AG04449 (cell line): Measurements from ENCODE around the gene NFIA.

ENCODE experiments used
- CTCF ChIA-PET: fragments of 350-600 bp; formaldehyde crosslinking; extraction: SDS; loops from one replicate; lab custom pipeline; 2021; ENCODE audit warnings: antibody characterized with exemption; lab: Yijun Ruan, JAX
- POLR2A ChIA-PET: fragments of 400-600, 350-600 bp; formaldehyde crosslinking; extraction: SDS; loops from one replicate; lab custom pipeline; 2020; ENCODE audit warnings: antibody characterized with exemption, inconsistent platforms; lab: Yijun Ruan, JAX
- DNase-seq: peaks from one replicate; pipeline ENCODE4 v3.0.0-alpha.2; 2010; ENCODE audit warnings: low read depth, low spot score
- H3K4me3 ChIP-seq: 2 replicates; pipeline ENCODE4 v1.5.1; 2011; ENCODE audit warnings: low read depth, mild to moderate bottlenecking, control low read depth, low read length
- TF ChIP-seq, protein P1 (sequence below): IDR thresholded peaks from one replicate; pipeline ENCODE4 v1.5.1; 2011; ENCODE audit warnings: mild to moderate bottlenecking, moderate library complexity, low read length, control low read depth, inconsistent platforms; ENCODE audit not compliant: insufficient read depth; ENCODE audit errors: missing control alignments

NFIA gene

DNA sequence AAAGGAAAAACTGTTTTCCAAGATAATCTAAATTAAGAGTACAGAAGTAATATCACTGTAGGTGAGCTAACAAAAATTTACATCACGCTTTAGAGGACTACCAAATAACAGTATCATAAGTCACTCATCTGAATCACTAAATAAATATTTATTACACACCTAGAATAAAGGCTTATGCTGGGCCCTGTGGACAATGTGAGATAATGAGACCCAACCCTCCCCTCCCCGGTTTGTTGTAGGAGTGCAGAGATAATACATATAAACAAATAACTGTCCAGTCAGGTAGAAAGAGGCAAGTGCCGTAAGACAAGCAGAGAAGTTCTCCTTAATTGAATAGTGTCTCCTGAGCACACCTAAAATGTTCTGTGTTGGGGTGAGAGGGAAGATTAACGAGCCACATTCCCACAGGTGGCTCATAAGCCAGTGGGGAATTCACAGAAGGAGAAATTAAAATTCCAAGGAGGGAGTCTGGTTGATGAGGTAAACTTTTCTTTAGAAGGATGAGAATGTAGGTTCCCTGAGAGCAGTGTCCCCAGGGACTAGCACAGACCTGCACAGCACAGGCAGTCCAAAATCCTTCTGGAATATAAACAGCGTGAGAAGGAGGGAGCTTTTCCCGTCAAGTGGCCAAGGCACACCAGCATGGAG lies 241.4 kb downstream of the NFIA start:
- no peak for DNase-seq
- H3K4me3 ChIP-seq = no peak overlapping the region
- TF ChIP-seq, protein P1, sequence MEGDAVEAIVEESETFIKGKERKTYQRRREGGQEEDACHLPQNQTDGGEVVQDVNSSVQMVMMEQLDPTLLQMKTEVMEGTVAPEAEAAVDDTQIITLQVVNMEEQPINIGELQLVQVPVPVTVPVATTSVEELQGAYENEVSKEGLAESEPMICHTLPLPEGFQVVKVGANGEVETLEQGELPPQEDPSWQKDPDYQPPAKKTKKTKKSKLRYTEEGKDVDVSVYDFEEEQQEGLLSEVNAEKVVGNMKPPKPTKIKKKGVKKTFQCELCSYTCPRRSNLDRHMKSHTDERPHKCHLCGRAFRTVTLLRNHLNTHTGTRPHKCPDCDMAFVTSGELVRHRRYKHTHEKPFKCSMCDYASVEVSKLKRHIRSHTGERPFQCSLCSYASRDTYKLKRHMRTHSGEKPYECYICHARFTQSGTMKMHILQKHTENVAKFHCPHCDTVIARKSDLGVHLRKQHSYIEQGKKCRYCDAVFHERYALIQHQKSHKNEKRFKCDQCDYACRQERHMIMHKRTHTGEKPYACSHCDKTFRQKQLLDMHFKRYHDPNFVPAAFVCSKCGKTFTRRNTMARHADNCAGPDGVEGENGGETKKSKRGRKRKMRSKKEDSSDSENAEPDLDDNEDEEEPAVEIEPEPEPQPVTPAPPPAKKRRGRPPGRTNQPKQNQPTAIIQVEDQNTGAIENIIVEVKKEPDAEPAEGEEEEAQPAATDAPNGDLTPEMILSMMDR = no peak
- ChIA-PET CTCF (interaction anchor here (0.8 kb wide), 1 partner anchor 281 kb away, joined by 3 read pairs; no protein-coding TSS in a partner anchor), POLR2A (no interaction called here)

DNA sequence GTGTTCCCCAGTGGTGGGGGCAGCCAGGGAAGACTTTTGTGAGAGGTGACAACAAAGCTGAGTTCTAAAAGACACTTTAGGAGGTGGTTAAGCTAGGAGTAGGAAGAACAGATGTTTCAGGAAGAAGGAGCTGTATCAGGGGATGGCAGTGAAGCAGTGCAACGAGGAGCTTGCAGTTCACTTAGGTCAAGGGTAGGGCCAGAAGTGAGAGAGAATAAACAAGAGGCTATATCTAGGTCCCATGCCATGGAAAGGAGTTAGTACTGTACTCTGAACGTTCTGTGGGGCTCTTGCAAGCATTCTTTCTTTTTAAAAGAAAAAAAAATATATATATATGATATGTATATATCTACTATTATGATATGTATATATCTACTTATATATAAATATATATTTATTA lies 244.4 kb downstream of the NFIA start:
- ChIA-PET POLR2A (no interaction called here), CTCF (no interaction called here)
- TF ChIP-seq, protein P1 = no peak
- no peak for DNase-seq
- H3K4me3 ChIP-seq = no peak overlapping the region

DNA sequence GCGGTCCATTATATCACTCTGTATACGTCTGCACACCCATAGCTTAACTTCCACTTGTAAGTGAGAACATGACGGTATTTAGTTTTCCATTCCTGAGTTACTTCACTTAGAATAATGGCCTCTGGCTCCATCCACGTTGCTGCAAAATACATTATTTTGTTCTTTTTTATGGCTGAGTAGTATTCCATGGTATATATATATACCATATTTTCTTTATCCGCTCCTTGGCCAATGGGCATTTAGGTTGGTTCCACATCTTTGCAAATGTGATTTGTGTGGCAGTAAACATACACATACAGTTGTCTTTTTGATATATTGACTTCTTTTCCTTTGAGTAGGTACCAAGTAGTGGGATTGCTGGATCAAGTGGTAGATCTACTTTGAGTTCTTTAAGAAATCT lies 245.1 kb downstream of the NFIA start:
- POLR2A ChIA-PET = no interaction called here
- TF ChIP-seq, protein P1 = no peak
- no peak overlapping the region for H3K4me3 ChIP-seq
- no peak for DNase-seq
- CTCF ChIA-PET = no interaction called here

DNA sequence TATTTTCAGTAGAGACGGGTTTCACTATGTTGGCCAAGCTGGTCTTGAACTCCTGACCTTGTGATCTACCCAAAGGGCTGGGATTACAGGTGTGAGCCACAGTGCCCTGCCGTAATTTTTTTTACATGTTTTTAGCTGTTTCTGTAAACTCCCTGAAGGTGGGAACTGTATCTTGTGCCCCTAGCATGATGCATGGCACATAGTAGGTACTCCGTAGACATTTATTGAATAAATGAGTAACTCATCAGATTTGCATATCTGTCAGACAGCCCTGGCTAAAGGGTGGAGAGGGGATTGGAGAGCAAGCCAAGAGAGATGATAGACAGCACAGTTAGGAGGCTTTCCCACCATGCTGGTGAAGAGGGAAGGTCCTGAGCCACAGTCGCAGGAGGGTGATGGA lies 247.2 kb downstream of the NFIA start:
- ChIA-PET POLR2A (no interaction called here), CTCF (no interaction called here)
- DNase-seq = no peak
- no peak overlapping the region for H3K4me3 ChIP-seq
- TF ChIP-seq, protein P1 = no peak

DNA sequence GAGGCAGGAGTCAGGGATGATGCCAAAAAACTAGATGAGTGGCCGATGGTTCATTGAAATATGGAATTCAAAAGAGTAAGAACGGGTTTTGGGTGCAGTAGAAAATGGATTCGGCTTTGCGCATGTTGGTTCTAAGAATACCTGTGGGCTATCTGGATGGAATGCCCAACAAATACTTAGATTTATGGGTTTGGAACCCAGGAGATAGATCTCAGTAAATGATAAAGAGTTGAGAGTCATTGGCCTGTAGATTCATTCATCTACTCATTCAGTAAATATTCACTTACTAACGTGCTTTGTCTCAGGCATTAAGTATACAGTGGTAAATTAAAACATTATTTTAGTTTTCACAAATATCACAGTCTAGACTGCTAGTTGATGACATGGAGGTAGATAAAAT lies 247.7 kb downstream of the NFIA start:
- ChIA-PET POLR2A (no interaction called here), CTCF (no interaction called here)
- DNase-seq = no peak
- no peak overlapping the region for H3K4me3 ChIP-seq
- TF ChIP-seq, protein P1 = no peak

DNA sequence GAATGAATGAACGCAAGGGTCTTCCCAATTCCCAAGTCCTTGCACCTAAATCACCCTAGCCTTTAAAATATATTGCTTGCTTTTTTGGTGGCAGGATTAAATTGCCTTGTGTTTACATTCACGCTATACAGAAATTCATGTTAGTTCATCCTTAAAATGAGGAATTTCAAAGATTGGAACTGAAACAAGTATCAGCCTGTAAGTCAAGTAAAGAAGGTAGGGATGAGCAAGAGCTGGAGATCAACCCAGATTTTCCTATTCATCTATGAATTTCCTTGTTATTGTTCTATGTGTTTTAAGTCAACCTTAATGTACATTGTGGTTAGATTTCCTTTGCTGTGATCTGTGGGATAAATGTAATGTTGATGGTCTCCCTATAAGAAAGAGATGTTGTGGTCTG lies 248.2 kb downstream of the NFIA start:
- no peak for DNase-seq
- ChIA-PET CTCF (no interaction called here), POLR2A (no interaction called here)
- H3K4me3 ChIP-seq = no peak overlapping the region
- TF ChIP-seq, protein P1 = no peak
